GM21576 (cell line): ENCODE results near the gene PDGFRB.

Experiments used
- ATAC-seq: cut with Tn5 transposase; IDR thresholded peaks from one replicate; pipeline ENCODE4 v1.9.1; 2021; ENCODE audit warnings: mild to moderate bottlenecking, moderate library complexity; ENCODE audit not compliant: unreplicated experiment

The PDGFRB gene

DNA sequence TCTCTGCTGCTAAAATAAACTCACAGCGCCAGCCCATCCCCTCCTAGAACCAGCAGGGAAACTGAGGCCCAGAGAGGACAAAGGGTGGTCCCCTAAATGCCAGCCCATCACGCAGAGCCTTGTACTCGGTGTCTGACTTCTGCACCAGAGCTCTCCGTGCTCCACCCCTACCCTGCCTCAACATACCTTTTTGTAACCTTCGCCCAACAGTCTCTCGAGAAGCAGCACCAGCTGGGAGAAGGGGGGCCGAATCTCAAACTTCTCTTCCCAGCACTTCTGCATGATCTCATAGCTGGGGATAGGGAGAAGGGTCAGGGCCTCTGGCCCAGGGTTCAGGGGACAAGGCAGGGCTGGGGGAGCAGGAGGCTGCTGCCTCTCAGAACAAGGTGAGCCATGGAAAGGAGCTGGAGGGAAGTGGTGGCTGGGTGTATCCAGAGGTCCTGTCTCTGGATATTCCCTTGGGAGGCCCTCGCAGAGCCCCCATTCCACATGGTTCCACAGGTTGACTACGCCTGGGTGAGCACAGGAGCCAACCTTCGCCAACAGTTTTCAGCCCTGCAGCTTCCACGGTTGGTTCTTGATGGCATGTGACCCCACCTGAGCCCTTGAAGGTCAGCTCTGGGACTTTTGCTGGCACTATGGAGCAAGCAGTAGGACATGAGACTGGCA lies 37.0 kb downstream of the PDGFRB start:
- no peak for ATAC-seq

DNA sequence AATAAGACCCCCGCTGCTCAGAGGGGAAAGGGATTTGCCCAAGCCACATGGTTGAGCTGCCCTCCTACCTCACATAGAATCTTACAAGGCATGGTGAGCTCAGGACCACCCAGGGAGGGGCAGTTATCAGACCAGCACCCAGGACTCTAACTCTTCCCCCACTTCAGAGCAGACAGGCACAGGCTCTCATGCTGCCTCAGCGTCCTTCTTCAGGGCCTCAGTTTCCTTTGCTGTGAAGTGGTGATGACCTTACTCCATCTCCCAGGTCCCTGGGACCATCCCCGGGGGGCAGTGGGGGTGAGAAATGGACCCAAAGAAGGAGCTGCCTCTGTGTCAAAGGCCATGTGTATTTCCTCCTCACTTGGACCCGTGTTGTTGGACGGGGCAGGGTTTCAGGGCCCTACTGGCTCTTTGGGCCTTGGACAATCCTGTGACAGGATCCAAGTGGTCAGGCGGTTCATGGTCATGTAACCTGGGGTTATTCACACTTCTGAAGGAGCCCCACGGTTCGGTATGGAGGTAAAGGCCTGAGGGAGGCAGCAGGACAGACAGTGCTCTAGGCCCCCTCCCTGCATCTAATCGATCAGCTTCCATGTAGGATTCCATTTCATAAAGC lies 37.6 kb downstream of the PDGFRB start:
- no peak for ATAC-seq

- no peak for ATAC-seq
These were observed 38.8 kb downstream of the PDGFRB start for GRCh38 chr5:150116667-150117400.

GRCh38 chr5:150114773-150115408 lies 40.8 kb downstream of the PDGFRB start:
- no peak for ATAC-seq

DNA sequence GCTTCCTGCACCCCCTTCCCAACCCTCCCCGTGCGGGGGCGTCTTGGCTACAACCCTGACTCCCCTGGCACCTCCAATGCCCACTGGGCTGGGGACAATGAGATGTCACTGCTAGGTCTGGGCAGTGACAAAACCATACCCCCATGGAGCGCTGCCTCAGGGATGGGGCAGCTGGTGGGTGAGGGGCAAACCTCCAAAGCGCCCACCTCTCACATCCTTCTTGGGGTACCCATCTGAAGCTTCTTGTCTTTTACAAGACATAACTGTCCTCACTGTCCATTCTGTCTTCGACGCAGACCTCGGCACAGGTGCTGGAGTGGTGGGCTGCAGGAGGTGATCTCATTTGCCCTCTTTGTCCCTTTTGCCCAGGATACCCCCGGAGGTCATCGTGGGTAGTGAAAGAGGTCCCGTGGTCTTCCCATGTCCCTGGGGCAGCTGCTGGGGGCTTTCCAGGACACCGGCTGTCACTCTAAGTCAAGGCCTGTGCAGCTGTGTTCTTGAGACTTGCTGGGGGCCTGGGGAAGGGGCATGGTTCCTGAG lies 41.5 kb downstream of the PDGFRB start:
- no peak for ATAC-seq

DNA sequence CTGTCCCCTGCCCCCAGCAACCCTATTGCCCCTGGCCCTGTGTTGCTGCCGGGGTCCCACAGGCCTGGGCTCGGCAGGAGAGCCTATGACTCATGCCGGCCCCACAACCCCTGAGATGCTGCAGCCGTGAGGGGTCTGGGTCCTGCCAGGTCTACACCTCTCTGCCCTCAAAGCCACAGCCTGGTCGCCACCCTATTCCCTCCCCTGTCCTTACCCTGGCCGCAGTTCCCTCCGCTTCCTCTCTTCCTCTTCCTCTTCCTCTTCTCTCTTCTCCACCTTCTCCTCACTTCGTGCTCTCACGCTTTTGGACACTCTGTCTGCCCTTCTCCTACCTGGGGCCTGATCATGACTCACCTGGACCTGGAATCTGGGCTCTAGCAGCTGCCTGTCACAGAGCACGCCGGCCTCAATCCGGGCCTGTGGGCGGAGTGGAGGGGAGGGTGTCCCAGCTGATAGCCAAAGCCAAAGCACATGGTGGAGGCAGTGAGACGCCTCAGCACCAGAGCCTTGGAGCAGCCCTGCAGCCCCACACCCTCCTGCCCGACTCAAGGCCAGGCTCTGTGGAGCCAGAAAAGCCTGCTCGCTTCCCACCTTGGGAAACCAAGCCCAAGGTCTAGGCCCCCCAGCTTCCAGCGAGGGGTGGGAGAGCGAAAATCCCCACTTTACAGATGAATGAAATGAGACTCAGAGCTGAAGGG lies 42.4 kb downstream of the PDGFRB start:
- no peak for ATAC-seq

DNA sequence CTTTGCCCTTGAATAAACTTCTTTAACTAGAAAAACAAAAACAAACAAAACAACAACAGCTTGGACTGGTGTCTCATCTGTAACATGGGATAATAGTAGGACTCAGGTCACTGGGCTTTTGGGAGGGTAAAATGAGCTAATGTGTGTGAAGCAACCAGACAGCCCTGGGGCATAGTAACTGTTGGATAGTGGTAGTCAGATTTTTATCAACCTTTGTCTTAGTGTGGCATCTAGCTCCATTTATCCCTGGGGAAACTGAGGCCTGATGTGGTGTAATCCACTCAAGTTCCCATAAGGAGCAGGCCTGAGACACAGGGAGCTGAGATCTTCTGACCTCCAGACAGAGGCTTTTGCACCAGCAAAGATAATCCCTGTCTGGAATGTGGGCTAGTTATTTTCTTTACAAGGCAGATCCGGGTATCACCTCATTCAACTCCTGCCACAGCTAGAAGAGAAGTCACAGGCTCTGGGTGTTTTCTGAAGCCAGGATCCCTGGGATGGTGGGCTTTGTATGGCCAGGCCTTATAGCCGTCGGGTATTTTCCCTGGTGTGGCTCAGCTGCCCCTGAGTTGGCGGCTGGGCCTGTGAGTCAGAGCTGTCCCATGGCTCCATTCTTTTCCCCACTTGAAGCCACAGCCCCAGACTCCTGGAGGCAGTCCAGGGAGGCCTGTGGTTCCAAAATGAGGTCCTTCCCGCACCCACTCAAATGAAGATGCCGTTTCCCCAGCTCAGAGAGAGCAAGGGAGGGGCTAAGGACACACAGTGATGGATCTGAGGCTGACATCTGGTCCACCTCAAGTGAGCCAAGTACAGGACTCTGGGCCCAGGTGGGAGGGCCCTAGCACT lies 43.2 kb downstream of the PDGFRB start:
- ATAC-seq, result no peak

- ATAC-seq, result no peak
These were observed 44.5 kb downstream of the PDGFRB start for GRCh38 chr5:150111122-150111521.

DNA sequence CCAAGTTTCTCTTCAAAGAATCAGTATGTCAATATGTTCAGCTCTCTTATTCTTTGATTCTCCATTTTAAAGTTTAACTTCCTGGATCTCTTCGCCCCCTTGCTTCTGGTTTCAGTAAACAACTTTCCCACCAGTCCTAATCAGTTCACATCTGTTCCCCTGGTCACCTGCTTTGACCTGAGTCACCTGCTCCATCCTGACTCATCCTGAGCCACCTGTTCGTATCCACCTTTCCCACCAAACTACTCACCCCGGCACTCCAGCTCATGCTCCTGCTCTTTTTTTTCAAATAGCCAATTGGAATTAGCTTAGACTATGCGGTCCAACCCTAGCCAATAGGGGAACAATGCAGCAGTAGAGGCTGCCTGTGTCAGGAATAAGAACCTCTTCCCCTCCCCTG lies 45.7 kb downstream of the PDGFRB start:
- ATAC-seq, result no peak

DNA sequence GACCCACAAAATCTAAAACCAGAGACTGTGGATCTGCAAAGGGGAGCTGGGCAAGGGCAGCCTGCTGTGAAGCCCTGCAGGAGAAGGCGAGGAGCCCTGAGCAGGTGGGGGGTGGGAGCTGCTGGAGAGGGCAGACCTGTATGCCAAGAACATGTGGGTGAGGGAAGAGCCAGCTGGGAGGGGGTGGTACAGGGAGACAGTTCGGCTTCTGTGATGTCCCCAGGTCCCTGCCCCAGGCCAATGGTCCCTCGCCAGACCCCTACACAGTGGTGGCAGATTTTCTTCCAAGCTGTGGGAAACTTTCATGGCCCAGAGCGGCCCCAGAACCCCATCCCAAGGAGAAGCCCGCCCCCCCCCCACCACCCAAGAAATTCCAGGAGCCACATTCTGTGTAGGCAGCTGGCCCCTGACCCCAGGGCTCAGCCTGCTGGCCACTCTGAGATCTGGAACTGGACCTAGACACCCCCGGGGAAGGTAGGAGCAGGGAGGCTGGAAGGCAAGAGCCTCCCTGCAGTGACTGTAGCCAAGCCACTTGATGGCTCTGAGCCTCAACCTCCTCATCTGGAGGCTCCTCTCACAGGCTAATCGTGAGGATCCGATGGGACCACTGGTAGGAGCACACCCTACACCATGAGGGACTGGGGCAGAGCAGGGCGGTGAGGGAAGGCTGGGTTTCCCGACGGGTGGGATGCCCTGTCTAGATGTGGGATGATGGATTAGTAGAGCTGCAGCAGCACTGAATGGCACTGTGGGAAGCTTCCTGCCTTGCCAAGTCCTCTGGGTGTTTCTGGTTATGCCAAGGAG lies 46.7 kb downstream of the PDGFRB start:
- ATAC-seq, result no peak

DNA sequence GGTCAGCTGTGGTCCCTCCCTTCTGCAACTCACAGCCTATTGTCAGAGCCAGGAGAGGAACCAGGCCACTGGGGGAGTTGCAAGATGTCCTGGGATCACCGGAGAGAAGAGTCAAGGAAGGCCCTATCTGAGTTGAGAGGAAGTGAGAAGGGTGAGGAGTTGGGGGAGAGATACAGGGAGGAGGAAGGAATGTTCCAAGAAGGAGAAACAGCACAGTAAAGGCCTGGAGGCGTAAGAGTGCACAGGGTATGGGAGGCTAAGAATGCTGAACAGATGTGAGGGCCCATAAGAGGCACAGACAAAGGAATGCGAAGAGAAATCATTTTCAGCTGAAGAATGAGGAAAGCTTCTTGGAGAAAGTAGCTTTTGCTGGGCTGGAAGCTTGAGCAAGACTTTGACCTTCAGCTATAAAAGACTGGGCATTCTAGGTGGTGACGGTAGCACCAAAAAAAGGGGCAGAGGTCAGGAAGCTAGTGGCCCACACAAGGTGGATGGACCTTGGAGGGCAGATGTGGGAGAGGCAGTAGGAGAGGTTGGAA lies 47.7 kb downstream of the PDGFRB start:
- ATAC-seq, result no peak

DNA sequence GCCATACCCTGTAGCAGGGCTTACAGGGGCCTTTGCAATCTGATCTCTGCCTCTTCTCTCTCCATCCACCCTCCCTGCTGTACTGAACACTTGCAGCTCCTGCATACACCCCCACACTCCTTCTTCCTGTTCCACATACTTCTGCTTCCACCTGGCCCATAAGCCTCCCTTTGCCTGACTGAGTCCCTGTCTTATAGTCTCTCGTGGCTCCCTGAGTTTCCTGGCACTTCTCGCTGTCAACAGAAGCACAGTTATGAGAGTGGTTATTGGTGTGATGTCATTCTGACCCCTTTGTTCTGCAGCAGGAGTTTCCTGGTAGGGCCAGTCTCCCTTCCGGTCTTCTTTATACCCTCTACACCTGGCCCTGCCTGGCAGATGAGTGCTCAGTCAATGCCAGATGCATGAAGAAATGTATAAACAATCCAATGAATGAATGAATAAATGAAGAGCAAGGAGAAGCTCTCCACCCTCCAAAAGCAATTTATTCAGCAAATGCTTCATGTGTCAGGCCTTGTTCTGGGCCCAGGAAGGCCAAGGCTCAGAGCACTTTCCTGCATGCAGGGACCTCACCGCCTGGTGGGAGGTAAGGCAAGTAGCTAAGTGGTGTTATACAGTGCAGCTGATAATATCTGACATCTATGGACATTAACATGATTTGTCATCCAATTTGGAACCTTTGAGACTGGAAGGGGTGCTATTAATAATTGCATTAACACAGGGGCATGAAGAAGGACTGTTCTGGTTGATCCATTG lies 48.8 kb downstream of the PDGFRB start:
- no peak for ATAC-seq

GRCh38 chr5:150105928-150106615 lies 49.6 kb downstream of the PDGFRB start:
- no peak for ATAC-seq

GRCh38 chr5:150104550-150104870 lies 51.1 kb downstream of the PDGFRB start:
- ATAC-seq, result no peak

DNA sequence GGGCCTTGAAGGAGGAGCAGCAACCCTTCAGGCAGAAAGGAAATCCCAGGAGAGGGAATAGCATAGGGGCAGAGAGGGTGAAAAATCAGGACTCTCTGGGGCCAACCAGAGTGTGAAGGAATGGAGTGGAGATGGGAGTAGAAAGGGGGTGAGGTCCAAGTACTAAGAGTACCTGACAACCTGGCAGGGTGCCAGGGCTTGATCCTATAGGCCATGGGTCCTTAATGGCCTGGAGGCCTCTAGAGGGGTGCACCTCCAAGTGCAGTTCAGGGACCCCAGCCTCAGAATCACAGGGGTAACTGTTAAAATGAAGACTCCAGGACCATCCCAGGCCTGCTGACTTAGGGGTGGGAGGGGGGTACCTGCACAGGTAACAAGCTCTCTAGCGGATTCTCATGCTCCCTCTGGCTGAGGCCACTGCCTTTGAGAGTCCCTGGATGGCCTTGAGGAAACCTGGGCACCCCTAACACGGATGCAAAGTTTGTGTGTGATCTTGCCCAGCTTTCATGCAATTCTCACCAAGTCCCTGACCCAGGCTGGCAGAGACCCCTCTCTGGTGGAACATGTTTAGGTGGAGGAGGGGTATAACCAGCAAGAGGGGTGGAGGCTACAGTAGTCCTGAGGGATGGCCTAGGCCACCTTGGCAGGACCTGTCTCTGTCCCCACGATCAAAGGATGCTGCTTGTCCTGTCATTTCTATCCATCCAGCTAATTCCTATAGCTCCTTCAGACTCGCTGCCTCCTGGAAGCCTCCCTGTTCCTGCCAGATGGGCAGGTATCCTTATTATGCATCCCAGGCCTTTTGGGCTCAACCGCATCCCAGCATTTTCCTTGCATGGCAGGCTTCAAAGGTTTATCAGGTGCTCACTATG lies 51.7 kb downstream of the PDGFRB start:
- no peak for ATAC-seq

GRCh38 chr5:150101023-150101422 lies 54.6 kb downstream of the PDGFRB start:
- no peak for ATAC-seq

GRCh38 chr5:150097152-150097551 lies 58.5 kb downstream of the PDGFRB start:
- ATAC-seq, result no peak
